Right lobe of liver (tissue), 6 donors: Measurements from ENCODE around the gene BCAM. TPM values are rescaled to one million over a fixed set of nuclear protein-coding genes. Genes with fewer than 3 reads are reported as not detected.
"Not testable (repeated sequence)": the region's sequence is repeated elsewhere in the genome, so short reads cannot be mapped to it uniquely, and the experiment has no call there.

ENCODE experiments used
- ATAC-seq, 4 donors: fragments of 200-7000 bp; cut with Tn5 transposase; one replicate each; pipeline ENCODE4 v1.9.1; 2020; ENCODE audit warnings: mild to moderate bottlenecking in 4 of 4, moderate library complexity in 4 of 4
- DNase-seq, 3 donors: peaks; one replicate each; pipeline ENCODE4 v3.0.0-alpha.2; 2020
- H3K27ac ChIP-seq, 3 donors: fragments of 200-600 bp; one replicate each; pipeline ENCODE4 v1.8.0; 2022
- H3K27me3 ChIP-seq, 2 donors: fragments of 200-600 bp; one replicate each; pipeline ENCODE4 v1.8.0; 2022
- H3K36me3 ChIP-seq, 4 donors: fragments of 200-600 bp; sonication (generic) in 1 of 4; one replicate each; pipeline versions ENCODE4 v1.5.1 to v1.8.0; 2017 to 2022; ENCODE audit warnings: control low read depth in 1 of 4
- H3K4me1 ChIP-seq, 4 donors: fragments of 200-600 bp; sonication (generic) in 1 of 4; one replicate each; pipeline versions ENCODE4 v1.5.1 to v1.8.0; 2017 to 2022; ENCODE audit warnings: control low read depth in 1 of 4
- H3K4me3 ChIP-seq, 3 donors: fragments of 200-600 bp; one replicate each; pipeline ENCODE4 v1.8.0; 2022
- H3K9me3 ChIP-seq, 4 donors: fragments of 200-600 bp; sonication (generic) in 1 of 4; one replicate each; pipeline versions ENCODE4 v1.5.1 to v1.8.0; 2017 to 2022; ENCODE audit warnings: control low read depth in 1 of 4
- POLR2A ChIP-seq: fragments of 450-650 bp; IDR thresholded peaks from one replicate; pipeline ENCODE4 v1.6.1; 2017; ENCODE audit warnings: antibody characterized with exemption, mild to moderate bottlenecking
- WGBS: methylation state at CpG from one replicate; pipeline ENCODE4 v1.1.6; 2018; ENCODE audit warnings: low coverage, low lambda C conversion rate; ENCODE audit not compliant: insufficient coverage; ENCODE audit errors: missing lambda C conversion rate; 5-methylcytosine and 5-hydroxymethylcytosine counted together
- intact Hi-C, 2 donors: fragments of 100-400 bp; cut with DNase I; formaldehyde crosslinking; loops; one replicate each; pipeline versions ENCODE4 v1.11.2 to v1.14.1; 2022
- total RNA-seq, 6 experiments: library from RNA; depleted of rRNA in 2 of 6; stranded (reverse); fragments of >200 nt in 2 of 6; fragmentation: NEBNext Ultra II Directional in 3 of 6; extraction: Animal tissue kit (Norgen Biotek cat#: 25700) in 3 of 6; gene quantifications; one replicate each; pipeline versions ENCODE4 v1.1.0 to v1.2.4, GENCODE V29; 2016 to 2023
- TF ChIP-seq, protein P1 (sequence below), 4 donors: fragments of 200-600 bp in 3 of 4; fragments of 450-650 bp in 1 of 4; IDR thresholded peaks; one replicate each; pipeline versions ENCODE4 v1.5.1 to v1.8.0; 2016 to 2022; ENCODE audit warnings: antibody characterized with exemption in 4 of 4, mild to moderate bottlenecking in 2 of 4
- donor health status: DM: no; HTN: yes; CAD: no.
- donor health status: DM: no; HTN: no; CAD: no.
- donor health status: DM: no; HTN: no; CAD: no.
- donor health status: DM: no; HTN: yes; CAD: no.
- donor health status: DM: no; HTN: yes; CAD: no.

The BCAM gene
- total RNA-seq, 6 experiments from 2014 or later, result 26.5 to 48.3 (median 32.7) TPM

DNA sequence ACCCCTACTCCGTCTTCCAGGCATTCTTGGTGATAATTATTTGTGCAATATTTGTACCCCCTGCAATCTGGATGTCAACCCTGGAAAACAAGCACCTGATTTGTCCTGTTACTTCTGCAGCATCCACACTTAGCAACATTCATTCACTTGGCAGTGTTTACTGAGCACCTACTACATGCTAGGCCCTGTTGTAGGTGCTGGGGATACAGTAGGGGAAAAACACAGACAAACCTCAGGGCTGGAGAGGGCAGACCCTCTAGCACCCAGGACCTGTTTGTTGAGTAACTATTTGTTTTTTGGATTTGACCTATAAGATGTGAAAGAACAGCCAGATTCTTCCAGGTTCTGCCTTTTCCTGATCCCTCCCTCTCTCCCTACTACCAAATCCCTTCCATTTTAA, 46.7 kb downstream of the BCAM start:
- TF ChIP-seq POLR2A, result no peak
- TF ChIP-seq, protein P1, sequence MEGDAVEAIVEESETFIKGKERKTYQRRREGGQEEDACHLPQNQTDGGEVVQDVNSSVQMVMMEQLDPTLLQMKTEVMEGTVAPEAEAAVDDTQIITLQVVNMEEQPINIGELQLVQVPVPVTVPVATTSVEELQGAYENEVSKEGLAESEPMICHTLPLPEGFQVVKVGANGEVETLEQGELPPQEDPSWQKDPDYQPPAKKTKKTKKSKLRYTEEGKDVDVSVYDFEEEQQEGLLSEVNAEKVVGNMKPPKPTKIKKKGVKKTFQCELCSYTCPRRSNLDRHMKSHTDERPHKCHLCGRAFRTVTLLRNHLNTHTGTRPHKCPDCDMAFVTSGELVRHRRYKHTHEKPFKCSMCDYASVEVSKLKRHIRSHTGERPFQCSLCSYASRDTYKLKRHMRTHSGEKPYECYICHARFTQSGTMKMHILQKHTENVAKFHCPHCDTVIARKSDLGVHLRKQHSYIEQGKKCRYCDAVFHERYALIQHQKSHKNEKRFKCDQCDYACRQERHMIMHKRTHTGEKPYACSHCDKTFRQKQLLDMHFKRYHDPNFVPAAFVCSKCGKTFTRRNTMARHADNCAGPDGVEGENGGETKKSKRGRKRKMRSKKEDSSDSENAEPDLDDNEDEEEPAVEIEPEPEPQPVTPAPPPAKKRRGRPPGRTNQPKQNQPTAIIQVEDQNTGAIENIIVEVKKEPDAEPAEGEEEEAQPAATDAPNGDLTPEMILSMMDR (IDR thresholded peaks at IDR 0.05), result no peak
- Histone ChIP-seq H3K27me3 (no peaks in the 10 kb centered on the region), H3K9me3 (no peaks in the 10 kb centered on the region), H3K36me3 (no peaks in the 10 kb centered on the region), H3K4me1 (peaks cover 0 to 65% (median 25%) of the 10 kb centered on the region in 4 donors), H3K27ac (peak overlapping the region in 2 of 3 donors; percentile 47 to 75), H3K4me3 (no peak overlapping the region)
- intact Hi-C loops, result no loop called here
- ATAC-seq (no peak), DNase-seq (no peak)
- WGBS, result 89% methylated on average over 1 of the region's 1 CpG

DNA sequence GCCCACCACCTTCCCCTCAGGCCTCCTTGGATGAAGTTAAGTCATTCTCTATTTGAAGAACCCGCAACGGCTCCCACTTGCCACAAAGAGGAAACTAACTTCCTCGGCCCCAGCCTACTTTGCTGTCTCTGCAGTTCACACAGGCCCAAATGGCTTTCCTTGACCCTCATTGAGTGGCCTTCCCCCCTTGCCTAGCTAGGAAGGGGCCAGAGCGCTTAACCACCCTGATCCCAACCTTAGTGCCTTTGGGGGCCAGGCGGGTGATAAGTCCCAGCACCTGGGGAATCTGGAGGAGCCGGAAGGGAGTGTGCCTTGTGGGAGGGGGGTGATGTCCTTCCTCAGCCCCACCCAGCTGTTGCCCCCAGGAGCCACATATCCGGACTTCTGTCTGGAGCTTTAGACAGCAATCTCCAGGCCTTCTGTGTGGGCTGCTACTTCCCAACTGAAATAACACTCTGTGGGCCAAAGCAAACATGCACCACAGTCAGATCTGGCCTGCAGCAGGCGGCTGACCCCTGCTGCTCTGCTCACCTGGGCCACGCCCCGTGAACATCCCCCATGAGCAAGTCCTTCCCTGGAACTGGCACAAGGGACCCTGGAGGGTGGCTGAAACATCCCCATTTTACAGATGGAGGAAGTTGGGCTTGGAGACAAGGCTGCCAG, 47.6 kb downstream of the BCAM start:
- intact Hi-C loops, result no loop called here
- peak; percentile 70 to 78 (median 74) for ATAC-seq
- Histone ChIP-seq H3K4me1 (peaks cover 0 to 72% (median 25%) of the 10 kb centered on the region in 4 donors), H3K27me3 (no peaks in the 10 kb centered on the region), H3K9me3 (no peaks in the 10 kb centered on the region), H3K4me3 (no peak overlapping the region), H3K27ac (peak overlapping the region in 2 of 3 donors; percentile 47 to 75), H3K36me3 (no peaks in the 10 kb centered on the region)
- peak; percentile 18 for TF ChIP-seq POLR2A
- TF ChIP-seq, protein P1 (IDR thresholded peaks at IDR 0.05), result no peak
- peak; percentile 68 to 84 (median 78) for DNase-seq
- 21% methylated on average over 8 of the region's 10 CpGs for WGBS

DNA sequence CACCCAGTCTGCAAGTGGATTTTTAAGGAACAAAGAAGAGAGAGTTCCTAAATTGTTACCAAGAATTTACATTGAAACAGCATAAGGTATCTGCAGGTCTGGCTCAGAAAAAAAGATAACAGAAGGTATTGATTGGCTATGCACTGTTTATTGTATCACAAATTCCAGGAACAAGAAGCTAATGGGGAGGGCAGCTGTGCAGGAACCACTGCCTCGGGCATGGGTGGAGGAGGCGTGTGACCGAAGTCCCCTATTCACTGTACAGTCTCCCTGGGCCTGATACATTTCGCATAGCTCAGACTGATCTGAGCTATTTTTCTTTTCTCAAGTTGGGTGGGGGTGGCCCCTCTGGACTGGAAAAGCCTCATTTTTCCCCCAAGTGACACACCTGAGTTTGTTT, 48.9 kb downstream of the BCAM start:
- DNase-seq (peak in 1 of 3 donors; percentile 84), ATAC-seq (peak; percentile 62 to 67 (median 65))
- Histone ChIP-seq H3K27me3 (no peaks in the 10 kb centered on the region), H3K27ac (peak overlapping the region in 2 of 3 donors; percentile 58 to 75), H3K36me3 (no peaks in the 10 kb centered on the region), H3K4me3 (no peak overlapping the region), H3K4me1 (peaks cover 0 to 76% (median 25%) of the 10 kb centered on the region in 4 donors), H3K9me3 (no peaks in the 10 kb centered on the region)
- WGBS, result 41% methylated on average over 4 of the region's 4 CpGs
- TF ChIP-seq POLR2A, result no peak
- TF ChIP-seq, protein P1 (IDR thresholded peaks at IDR 0.05), result no peak
- intact Hi-C loops, result no loop called here

DNA sequence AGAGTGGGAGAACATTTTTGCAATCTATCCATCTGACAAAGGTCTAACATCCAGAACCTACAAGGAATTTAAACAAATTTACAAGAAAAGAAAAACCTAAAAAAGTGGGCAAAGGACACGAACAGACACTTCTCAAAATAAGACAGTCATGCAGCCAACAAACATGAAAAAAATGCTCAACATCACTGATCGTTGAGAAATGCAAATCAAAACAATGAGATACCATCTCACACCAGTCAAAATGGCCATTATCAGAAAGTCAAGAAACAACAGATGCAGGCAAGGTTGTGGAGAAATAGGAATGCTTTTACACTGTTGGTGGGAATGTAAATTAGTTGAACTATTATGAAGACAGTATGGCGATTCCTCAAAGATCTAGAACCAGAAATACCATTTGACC, 52.7 kb downstream of the BCAM start:
- peaks cover 0 to 12% (median 5%) of the 10 kb centered on the region in 4 donors for H3K36me3 ChIP-seq
- H3K27me3 ChIP-seq, ATAC-seq, H3K9me3 ChIP-seq, H3K27ac ChIP-seq, DNase-seq, intact Hi-C loops, H3K4me3 ChIP-seq: not testable (repeated sequence)
- WGBS, result 68% methylated on average over 3 of the region's 3 CpGs
- peaks cover 0 to 64% (median 20%) of the 10 kb centered on the region in 4 donors for H3K4me1 ChIP-seq

DNA sequence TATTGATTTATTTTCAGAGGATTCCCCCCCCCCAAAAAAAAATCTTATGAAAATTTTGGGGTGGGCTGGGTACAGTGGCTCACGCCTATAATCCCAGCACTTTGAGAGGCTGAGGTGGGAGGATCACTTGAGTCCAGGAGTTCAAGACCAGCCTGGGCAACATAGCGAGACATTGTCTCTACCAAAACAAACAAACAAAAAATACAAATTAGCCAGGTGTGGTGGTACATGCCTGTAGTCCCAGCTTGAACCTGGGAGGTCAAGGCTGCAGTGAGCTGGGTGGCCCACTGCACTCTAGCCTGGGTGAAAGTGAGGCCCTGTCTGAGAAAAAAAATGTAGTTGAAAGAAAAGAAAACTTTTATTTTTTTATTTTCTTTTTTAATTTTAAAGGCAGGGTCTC, 55.1 kb downstream of the BCAM start:
- Histone ChIP-seq H3K27ac (no peak overlapping the region), H3K27me3 (no peaks in the 10 kb centered on the region), H3K36me3 (peaks cover 0 to 13% (median 5%) of the 10 kb centered on the region in 4 donors), H3K4me1 (peaks cover 0 to 56% (median 9%) of the 10 kb centered on the region in 4 donors), H3K4me3 (no peak overlapping the region), H3K9me3 (no peaks in the 10 kb centered on the region)
- no peak for ATAC-seq
- TF ChIP-seq, protein P1 (IDR thresholded peaks at IDR 0.05), result no peak
- no peak for TF ChIP-seq POLR2A
- intact Hi-C loops, result no loop called here
- 61% methylated on average over 2 of the region's 2 CpGs for WGBS
- DNase-seq, result no peak
